Sigmoid colon (tissue), 4 donors: ENCODE data around the gene IL1R1.

ENCODE experiments used
- EP300 ChIP-seq, 4 donors: sonication (generic); formaldehyde crosslinking; IDR thresholded peaks; one replicate each; pipeline ENCODE4 v1.6.1; 2017; ENCODE audit warnings: antibody characterized with exemption in 4 of 4
- POLR2A ChIP-seq, 2 donors: fragments of 450-650 bp; IDR thresholded peaks; one replicate each; pipeline ENCODE4 v1.6.1; 2016; ENCODE audit warnings: antibody characterized with exemption in 2 of 2, mild to moderate bottlenecking in 2 of 2, moderate library complexity in 2 of 2
- POLR2AphosphoS5 ChIP-seq, 4 donors: sonication (generic); formaldehyde crosslinking; IDR thresholded peaks; one replicate each; pipeline ENCODE4 v1.6.1; 2017; ENCODE audit warnings: antibody characterized with exemption in 4 of 4
- TF ChIP-seq, protein P1 (sequence below), 4 experiments: fragments of 450-650 bp in 3 of 4; fragments of 200-600 bp in 1 of 4; IDR thresholded peaks; one replicate each; pipeline ENCODE4 v1.5.1; 2016 to 2019; ENCODE audit warnings: antibody characterized with exemption in 4 of 4, mild to moderate bottlenecking in 3 of 4, moderate library complexity in 2 of 4

DNA sequence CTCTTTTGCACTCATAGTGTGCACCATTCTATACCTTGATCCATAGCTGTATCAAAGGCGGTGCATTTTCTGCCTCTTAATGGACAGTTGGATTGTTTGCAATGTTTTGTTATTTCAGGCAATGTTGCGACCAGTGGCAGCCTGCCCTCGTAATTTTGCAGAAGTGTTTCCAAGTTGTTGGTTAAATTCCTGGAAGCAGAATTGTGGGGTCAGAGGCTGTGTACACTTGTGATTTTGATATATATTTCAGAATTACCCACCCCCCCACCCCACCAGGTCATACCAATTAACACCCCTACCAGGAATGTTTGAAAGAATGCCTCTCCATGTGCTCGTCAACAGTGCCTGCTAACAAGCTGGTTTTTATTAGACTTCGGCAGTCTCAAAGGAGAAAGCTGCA lies 32.4 kb upstream of the IL1R1 start:
- TF ChIP-seq, protein P1, sequence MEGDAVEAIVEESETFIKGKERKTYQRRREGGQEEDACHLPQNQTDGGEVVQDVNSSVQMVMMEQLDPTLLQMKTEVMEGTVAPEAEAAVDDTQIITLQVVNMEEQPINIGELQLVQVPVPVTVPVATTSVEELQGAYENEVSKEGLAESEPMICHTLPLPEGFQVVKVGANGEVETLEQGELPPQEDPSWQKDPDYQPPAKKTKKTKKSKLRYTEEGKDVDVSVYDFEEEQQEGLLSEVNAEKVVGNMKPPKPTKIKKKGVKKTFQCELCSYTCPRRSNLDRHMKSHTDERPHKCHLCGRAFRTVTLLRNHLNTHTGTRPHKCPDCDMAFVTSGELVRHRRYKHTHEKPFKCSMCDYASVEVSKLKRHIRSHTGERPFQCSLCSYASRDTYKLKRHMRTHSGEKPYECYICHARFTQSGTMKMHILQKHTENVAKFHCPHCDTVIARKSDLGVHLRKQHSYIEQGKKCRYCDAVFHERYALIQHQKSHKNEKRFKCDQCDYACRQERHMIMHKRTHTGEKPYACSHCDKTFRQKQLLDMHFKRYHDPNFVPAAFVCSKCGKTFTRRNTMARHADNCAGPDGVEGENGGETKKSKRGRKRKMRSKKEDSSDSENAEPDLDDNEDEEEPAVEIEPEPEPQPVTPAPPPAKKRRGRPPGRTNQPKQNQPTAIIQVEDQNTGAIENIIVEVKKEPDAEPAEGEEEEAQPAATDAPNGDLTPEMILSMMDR (IDR thresholded peaks at IDR 0.05): no peak
- TF ChIP-seq POLR2AphosphoS5 (IDR thresholded peaks at IDR 0.05): no peak
- no peak for TF ChIP-seq EP300 (IDR thresholded peaks at IDR 0.05)
- no peak for TF ChIP-seq POLR2A (IDR thresholded peaks at IDR 0.05)
